ENCODE data around the gene SCIN. TPM values are rescaled to one million over a fixed set of nuclear protein-coding genes. Genes with fewer than 3 reads are reported as not detected.
A peak's percentile ranks its signal among the peaks of the same experiment; 100 is the strongest.

The SCIN gene
- total RNA-seq, 1 experiment from 2014 or later = 0.22 TPM

GRCh38 chr7:12641196-12641595 is 70.7 kb downstream of the SCIN start:
- H3K4me1 ChIP-seq (ENCODE audit: control insufficient read depth in 1 of 2, insufficient read depth in 2 of 2, low read length in 2 of 2) = peaks cover 0 to 9% of the 10 kb centered on the region in 2 experiments; a peak in 2 of 4 replicates

More at GRCh38 chr7:12641196-12641595, 70.7 kb downstream of the SCIN start:
- Histone ChIP-seq H3K9me3 (ENCODE audit: control insufficient read depth in 1 of 2, insufficient read depth in 1 of 2, low read depth in 1 of 2, low read length in 2 of 2) (no peaks in the 10 kb centered on the region), H3K36me3 (ENCODE audit: control insufficient read depth in 1 of 2, insufficient read depth in 2 of 2, low read length in 2 of 2) (no peaks in the 10 kb centered on the region), H3K27ac (ENCODE audit: low read depth, low read length) (no peak overlapping the region), H4K20me1 (ENCODE audit: insufficient read depth) (no peaks in the 10 kb centered on the region), H2AFZ (ENCODE audit: low read depth, low read length, poor library complexity, severe bottlenecking) (peak overlapping the region; percentile 22), H3K9me2 (ENCODE audit: insufficient read depth) (no peaks in the 10 kb centered on the region), H3K4me2 (ENCODE audit: low read length) (no peak overlapping the region), H3K4me3 (replicated peaks in 1 of 2; ENCODE audit: low read depth in 1 of 2, low read length in 2 of 2) (no peak overlapping the region), H3K27me3 (ENCODE audit: insufficient read depth, low read length) (no peaks in the 10 kb centered on the region), H3K9ac (ENCODE audit: low read length) (no peak overlapping the region), H3K79me2 (ENCODE audit: insufficient read depth, low read length) (no peaks in the 10 kb centered on the region)
- no TSS peak for BruUV-seq (replicated peaks)
- POLR2A ChIA-PET = no interaction called here
- TF ChIP-seq ATF3 (IDR thresholded peaks at IDR 0.05) = no peak
- no peak for TF ChIP-seq EZH2phosphoT487 (IDR thresholded peaks at IDR 0.05; ENCODE audit: borderline replicate concordance)
- no peak for TF ChIP-seq YY1 (IDR thresholded peaks at IDR 0.05; ENCODE audit: extremely low read depth, insufficient replicate concordance, low read depth, low read length)
- TF ChIP-seq JUND (IDR thresholded peaks at IDR 0.05) = no peak
- TF ChIP-seq ELF1 (IDR thresholded peaks at IDR 0.05; ENCODE audit: borderline replicate concordance, low read depth) = no peak
- TF ChIP-seq EGR1 (IDR thresholded peaks at IDR 0.05; ENCODE audit: low read depth) = no peak
- TF ChIP-seq ZBTB33 (IDR thresholded peaks at IDR 0.05; ENCODE audit: extremely low read depth, insufficient replicate concordance, low read length) = no peak
- TF ChIP-seq CEBPB (IDR thresholded peaks at IDR 0.05; ENCODE audit: low read depth) = no peak
- no peak for TF ChIP-seq TCF7L2 (IDR thresholded peaks at IDR 0.05; ENCODE audit: borderline replicate concordance, extremely low read depth, insufficient read depth, insufficient read length)
- no peak for TF ChIP-seq EZH2 (IDR thresholded peaks at IDR 0.05)
- no peak for TF ChIP-seq ZFX (IDR thresholded peaks at IDR 0.05)
- TF ChIP-seq FOSL1 (IDR thresholded peaks at IDR 0.05; ENCODE audit: low read depth) = no peak
- TF ChIP-seq CBX3 (IDR thresholded peaks at IDR 0.05; ENCODE audit: low read depth) = no peak
- no peak for TF ChIP-seq ZNF274 (IDR thresholded peaks at IDR 0.05; ENCODE audit: low read depth, low read length)
- no peak for TF ChIP-seq POLR2AphosphoS5 (IDR thresholded peaks at IDR 0.05; ENCODE audit: low read depth, low read length)
- no peak for TF ChIP-seq SIN3A (IDR thresholded peaks at IDR 0.05; ENCODE audit: low read depth)
- no peak for TF ChIP-seq MAX (IDR thresholded peaks at IDR 0.05)
- no peak for TF ChIP-seq SP1 (IDR thresholded peaks at IDR 0.05; ENCODE audit: low read depth)
- no peak for TF ChIP-seq POLR2A (IDR thresholded peaks at IDR 0.05; ENCODE audit: borderline replicate concordance, extremely low read depth, insufficient read depth, insufficient read length)
- TF ChIP-seq RAD21 (IDR thresholded peaks at IDR 0.05; ENCODE audit: low read depth) = no peak
- no peak for DNase-seq (ENCODE audit: low read depth, low spot score)
- RAD21 ChIA-PET (ENCODE audit: low non-redundant PET in 1 of 2, low total read pairs in 2 of 2, uncharacterized antibody in 2 of 2, unreplicated experiment in 2 of 2) = no interaction called here
- intact Hi-C loops (cut with micrococcal nuclease) = loop anchor here (5.0 kb wide), 1 partner anchor 476 kb away; no protein-coding TSS in a partner anchor
- CTCF ChIA-PET = no interaction called here
- ATAC-seq = no peak

Data from HCT116 (cell line).